Tibial artery (tissue), 4 donors: Measurements from ENCODE around the gene PPP2R2C.

Experiments used
- DNase-seq, 2 donors: peaks; one replicate each; pipeline ENCODE4 v3.0.0-alpha.2; 2019
- H3K27ac ChIP-seq, 2 donors: fragments of 200-600 bp; sonication (generic) in 1 of 2; 1 replicate in 1 of 2; 2 replicates in 1 of 2; pipeline ENCODE4 v1.5.1; 2018 to 2019; ENCODE audit warnings: mild to moderate bottlenecking in 1 of 2
- H3K27me3 ChIP-seq, 2 donors: fragments of 200-600 bp; sonication (generic) in 1 of 2; one replicate each; pipeline versions ENCODE4 v1.5.1 to v1.6.0; 2016 to 2019
- H3K36me3 ChIP-seq, 3 donors: fragments of 200-600 bp; sonication (generic) in 2 of 3; one replicate each; pipeline ENCODE4 v1.5.1; 2016 to 2019; ENCODE audit warnings: mild to moderate bottlenecking in 2 of 3
- H3K4me1 ChIP-seq, 4 donors: fragments of 200-600 bp; sonication (generic) in 2 of 4; 1 replicate in 3 of 4; 2 replicates in 1 of 4; pipeline ENCODE4 v1.5.1; 2016 to 2019
- H3K4me3 ChIP-seq, 2 donors: fragments of 200-600 bp; sonication (generic) in 1 of 2; 1 replicate in 1 of 2; 2 replicates in 1 of 2; pipeline ENCODE4 v1.5.1; 2018 to 2019; ENCODE audit warnings: mild to moderate bottlenecking in 2 of 2
- H3K9me3 ChIP-seq, 3 donors: fragments of 200-600 bp; sonication (generic) in 1 of 3; one replicate each; pipeline ENCODE4 v1.5.1; 2016 to 2019
- intact Hi-C: fragments of 100-400 bp; cut with DNase I; formaldehyde crosslinking; loops from one replicate; pipeline ENCODE4 v1.15.0; 2023; ENCODE audit warnings: low total_unique reads
- TF ChIP-seq, protein P1 (sequence below), 2 experiments: fragments of 200-600 bp in 1 of 2; fragments of 450-650 bp in 1 of 2; IDR thresholded peaks; one replicate each; pipeline ENCODE4 v1.5.1; 2017 to 2019; ENCODE audit warnings: antibody characterized with exemption in 2 of 2, mild to moderate bottlenecking in 1 of 2, moderate library complexity in 1 of 2

Gene PPP2R2C

GRCh38 chr4:6494431-6495295 lies 22.2 kb upstream of the PPP2R2C start:
- TF ChIP-seq, protein P1, sequence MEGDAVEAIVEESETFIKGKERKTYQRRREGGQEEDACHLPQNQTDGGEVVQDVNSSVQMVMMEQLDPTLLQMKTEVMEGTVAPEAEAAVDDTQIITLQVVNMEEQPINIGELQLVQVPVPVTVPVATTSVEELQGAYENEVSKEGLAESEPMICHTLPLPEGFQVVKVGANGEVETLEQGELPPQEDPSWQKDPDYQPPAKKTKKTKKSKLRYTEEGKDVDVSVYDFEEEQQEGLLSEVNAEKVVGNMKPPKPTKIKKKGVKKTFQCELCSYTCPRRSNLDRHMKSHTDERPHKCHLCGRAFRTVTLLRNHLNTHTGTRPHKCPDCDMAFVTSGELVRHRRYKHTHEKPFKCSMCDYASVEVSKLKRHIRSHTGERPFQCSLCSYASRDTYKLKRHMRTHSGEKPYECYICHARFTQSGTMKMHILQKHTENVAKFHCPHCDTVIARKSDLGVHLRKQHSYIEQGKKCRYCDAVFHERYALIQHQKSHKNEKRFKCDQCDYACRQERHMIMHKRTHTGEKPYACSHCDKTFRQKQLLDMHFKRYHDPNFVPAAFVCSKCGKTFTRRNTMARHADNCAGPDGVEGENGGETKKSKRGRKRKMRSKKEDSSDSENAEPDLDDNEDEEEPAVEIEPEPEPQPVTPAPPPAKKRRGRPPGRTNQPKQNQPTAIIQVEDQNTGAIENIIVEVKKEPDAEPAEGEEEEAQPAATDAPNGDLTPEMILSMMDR (IDR thresholded peaks at IDR 0.05) = no peak
- Histone ChIP-seq H3K9me3 (peaks cover 0 to 6% (median 0%) of the 10 kb centered on the region in 3 donors), H3K27me3 (peaks cover 0 to 35% of the 10 kb centered on the region in 2 donors), H3K4me3 (no peak overlapping the region), H3K4me1 (peaks cover 0 to 7% (median 0%) of the 10 kb centered on the region in 4 donors), H3K27ac (no peak overlapping the region), H3K36me3 (no peaks in the 10 kb centered on the region)
- no peak for DNase-seq
- intact Hi-C loops = no loop called here

GRCh38 chr4:6493658-6494304 lies 21.4 kb upstream of the PPP2R2C start:
- DNase-seq = no peak
- no peak overlapping the region for H3K4me3 ChIP-seq
- intact Hi-C loops = no loop called here
- no peaks in the 10 kb centered on the region for H3K36me3 ChIP-seq
- TF ChIP-seq, protein P1 (IDR thresholded peaks at IDR 0.05) = no peak
- H3K27ac ChIP-seq = no peak overlapping the region
- H3K9me3 ChIP-seq = peaks cover 0 to 8% (median 0%) of the 10 kb centered on the region in 3 donors
- H3K27me3 ChIP-seq = peaks cover 0 to 35% of the 10 kb centered on the region in 2 donors
- peaks cover 0 to 7% (median 0%) of the 10 kb centered on the region in 4 donors for H3K4me1 ChIP-seq

GRCh38 chr4:6492861-6493657 lies 20.6 kb upstream of the PPP2R2C start:
- H3K4me1 ChIP-seq = peaks cover 0 to 7% (median 0%) of the 10 kb centered on the region in 4 donors
- H3K9me3 ChIP-seq = peaks cover 0 to 15% (median 1%) of the 10 kb centered on the region in 3 donors
- H3K36me3 ChIP-seq = no peaks in the 10 kb centered on the region
- intact Hi-C loops = no loop called here
- H3K4me3 ChIP-seq = no peak overlapping the region
- TF ChIP-seq, protein P1 (IDR thresholded peaks at IDR 0.05) = no peak
- H3K27ac ChIP-seq = no peak overlapping the region
- DNase-seq = no peak
- peaks cover 0 to 35% of the 10 kb centered on the region in 2 donors for H3K27me3 ChIP-seq

- Histone ChIP-seq H3K4me1 (peaks cover 0 to 7% (median 0%) of the 10 kb centered on the region in 4 donors), H3K4me3 (no peak overlapping the region), H3K9me3 (peaks cover 0 to 25% (median 7%) of the 10 kb centered on the region in 3 donors), H3K27me3 (peaks cover 0 to 35% of the 10 kb centered on the region in 2 donors), H3K27ac (no peak overlapping the region), H3K36me3 (no peaks in the 10 kb centered on the region)
- no peak for DNase-seq
- TF ChIP-seq, protein P1 (IDR thresholded peaks at IDR 0.05) = no peak
- intact Hi-C loops = no loop called here
Measured at GRCh38 chr4:6492027-6492590, 19.7 kb upstream of the PPP2R2C start.

DNA sequence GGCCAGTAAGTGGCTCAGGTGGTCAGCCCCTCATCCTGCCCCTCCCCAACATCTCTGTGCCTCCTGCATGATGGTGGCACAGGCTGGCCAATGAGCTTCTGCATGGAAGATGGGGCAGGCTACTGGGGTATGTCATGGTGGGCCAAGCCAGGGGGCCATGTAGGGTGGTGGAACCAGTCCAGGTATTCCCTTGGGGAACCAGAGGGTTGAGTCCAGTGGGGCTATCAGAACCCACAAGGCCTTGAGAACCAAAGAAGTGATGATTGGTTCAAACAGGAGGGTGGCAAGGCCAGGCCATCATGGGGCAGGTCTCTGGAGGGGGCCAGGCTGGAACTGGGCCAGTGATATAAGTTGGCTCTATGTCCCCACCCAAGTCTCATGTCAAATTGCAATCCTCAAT lies 18.8 kb upstream of the PPP2R2C start:
- TF ChIP-seq, protein P1 (IDR thresholded peaks at IDR 0.05) = no peak
- DNase-seq = no peak
- no peak overlapping the region for H3K27ac ChIP-seq
- H3K27me3 ChIP-seq = peaks cover 0 to 35% of the 10 kb centered on the region in 2 donors
- intact Hi-C loops = no loop called here
- peaks cover 0 to 28% (median 7%) of the 10 kb centered on the region in 3 donors for H3K9me3 ChIP-seq
- no peak overlapping the region for H3K4me3 ChIP-seq
- no peaks in the 10 kb centered on the region for H3K36me3 ChIP-seq
- H3K4me1 ChIP-seq = peaks cover 0 to 7% (median 0%) of the 10 kb centered on the region in 4 donors
